ENCODE results near the gene DHX38.

- TF ChIP-seq REST (IDR thresholded peaks at IDR 0.05; ENCODE audit: insufficient read depth in 1 of 2, low read depth in 2 of 2, low read length in 2 of 2) (no peak), SIN3A (IDR thresholded peaks at IDR 0.05; ENCODE audit: borderline replicate concordance, insufficient read depth, low read length) (no peak), POLR2AphosphoS5 (IDR thresholded peaks at IDR 0.05; ENCODE audit: low read depth, low read length) (no peak), TAF1 (IDR thresholded peaks at IDR 0.05; ENCODE audit: borderline replicate concordance, insufficient read depth, low read length) (no peak)
Observed at GRCh38 chr16:72125635-72126428, 32.2 kb downstream of the DHX38 start.

Measured in PFSK-1 (cell line).